Stomach (tissue), 9 donors: Measurements from ENCODE around the gene HK1. TPM values are rescaled to one million over a fixed set of nuclear protein-coding genes. Genes with fewer than 3 reads are reported as not detected.
"Not testable (repeated sequence)": the region's sequence is repeated elsewhere in the genome, so short reads cannot be mapped to it uniquely, and the experiment has no call there.

Experiments
- DNase-seq, 2 donors: peaks; one replicate each; pipeline versions ENCODE4 v3.0.0 to v3.0.0-alpha.2; 2013 to 2019
- H3K27ac ChIP-seq, 5 donors: fragments of 200-600 bp in 4 of 5; sonication (generic) in 4 of 5; one replicate each; pipeline ENCODE4 v1.5.1; 2013 to 2019; ENCODE audit warnings: mild to moderate bottlenecking in 1 of 5, moderate library complexity in 1 of 5
- H3K27me3 ChIP-seq, 3 donors: fragments of 200-600 bp; sonication (generic); one replicate each; pipeline ENCODE4 v1.5.1; 2017 to 2019; ENCODE audit warnings: mixed run types in 1 of 3
- H3K36me3 ChIP-seq, 4 donors: fragments of 200-600 bp; sonication (generic); 1 replicate in 3 of 4; 2 replicates in 1 of 4; pipeline ENCODE4 v1.5.1; 2016 to 2019
- H3K4me1 ChIP-seq, 4 donors: fragments of 200-600 bp; sonication (generic); one replicate each; pipeline ENCODE4 v1.5.1; 2016 to 2019
- H3K4me3 ChIP-seq, 4 donors: fragments of 200-600 bp; sonication (generic) in 3 of 4; one replicate each; pipeline ENCODE4 v1.5.1; 2016 to 2019; ENCODE audit warnings: mild to moderate bottlenecking in 1 of 4
- H3K9me3 ChIP-seq, 4 donors: fragments of 200-600 bp; sonication (generic); one replicate each; pipeline ENCODE4 v1.5.1; 2016 to 2019
- EP300 ChIP-seq: sonication (generic); formaldehyde crosslinking; IDR thresholded peaks from one replicate; pipeline ENCODE4 v1.6.1; 2017; ENCODE audit warnings: antibody characterized with exemption
- POLR2A ChIP-seq, 4 donors: fragments of 450-650 bp; IDR thresholded peaks; one replicate each; pipeline ENCODE4 v1.6.1; 2016; ENCODE audit warnings: antibody characterized with exemption in 4 of 4, control low read depth in 2 of 4, mild to moderate bottlenecking in 1 of 4, moderate library complexity in 1 of 4
- POLR2AphosphoS5 ChIP-seq, 3 donors: sonication (generic); formaldehyde crosslinking; IDR thresholded peaks; one replicate each; pipeline ENCODE4 v1.6.1; 2016; ENCODE audit warnings: antibody characterized with exemption in 3 of 3
- WGBS, 5 donors: extraction: QIAGEN DNeasy Blood & Tissue Kit in 3 of 5; methylation state at CpG; one replicate each; pipeline versions ENCODE4 v1.1.5 to v1.1.7; 2013 to 2018; 5-methylcytosine and 5-hydroxymethylcytosine counted together
- intact Hi-C: fragments of 100-400 bp; cut with DNase I; formaldehyde crosslinking; loops from one replicate; pipeline ENCODE4 v1.15.1; 2023; ENCODE audit warnings: low total_unique reads
- polyA plus RNA-seq, 3 donors: library from polyadenylated mRNA; stranded (reverse); fragments of 200-250 nt; gene quantifications; one replicate each; pipeline ENCODE4 v1.2.3, GENCODE V29; 2013
- total RNA-seq, 5 donors: library from RNA; depleted of rRNA; stranded (reverse); fragments of >200 nt; gene quantifications; one replicate each; pipeline versions ENCODE4 v1.1.0 to v1.2.3, GENCODE V29; 2014 to 2016
- TF ChIP-seq, protein P1 (sequence below), 7 experiments: fragments of 450-650 bp in 4 of 7; fragments of 200-600 bp in 3 of 7; sonication (generic) in 3 of 7; IDR thresholded peaks; one replicate each; pipeline ENCODE4 v1.5.1; 2016 to 2019; ENCODE audit warnings: antibody characterized with exemption in 7 of 7, control low read depth in 2 of 7, mild to moderate bottlenecking in 1 of 7
- donor health status: healthy with polysubstance abuse.
- donor health status: Bipolar disorder and iron deficiency.
- donor health status: healthy.

Gene HK1
- total and polyA plus RNA-seq, 8 donors, result 32.7 to 60.9 (median 50.8) TPM

DNA sequence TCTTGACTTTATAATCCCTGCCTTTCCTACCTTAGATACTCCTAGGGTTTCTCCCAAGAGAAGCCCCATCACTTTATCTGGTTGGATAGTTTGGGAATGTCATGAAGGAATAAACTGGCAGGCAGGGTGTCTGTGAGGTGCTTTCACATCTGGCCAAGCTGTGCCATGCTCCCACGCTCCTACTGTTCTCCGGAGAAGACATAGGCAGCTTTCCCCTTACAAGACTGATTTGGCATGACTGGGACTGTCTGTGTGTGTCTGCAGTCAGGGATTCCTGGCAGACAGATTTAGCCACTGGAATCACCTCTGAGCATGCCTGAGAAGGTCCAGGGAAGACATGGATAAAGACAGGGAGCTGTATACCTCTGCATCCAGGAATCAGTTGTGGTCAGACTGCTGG lies 45.3 kb downstream of the HK1 start:
- Histone ChIP-seq H3K27ac (no peak overlapping the region), H3K27me3 (no peaks in the 10 kb centered on the region), H3K4me3 (no peak overlapping the region), H3K36me3 (no peaks in the 10 kb centered on the region), H3K4me1 (peaks cover 41 to 86% (median 65%) of the 10 kb centered on the region in 4 donors), H3K9me3 (no peaks in the 10 kb centered on the region)
- intact Hi-C loops, result loop anchor here (10.0 kb wide), 1 partner anchor 61 kb away; no protein-coding TSS in a partner anchor
- TF ChIP-seq, protein P1, sequence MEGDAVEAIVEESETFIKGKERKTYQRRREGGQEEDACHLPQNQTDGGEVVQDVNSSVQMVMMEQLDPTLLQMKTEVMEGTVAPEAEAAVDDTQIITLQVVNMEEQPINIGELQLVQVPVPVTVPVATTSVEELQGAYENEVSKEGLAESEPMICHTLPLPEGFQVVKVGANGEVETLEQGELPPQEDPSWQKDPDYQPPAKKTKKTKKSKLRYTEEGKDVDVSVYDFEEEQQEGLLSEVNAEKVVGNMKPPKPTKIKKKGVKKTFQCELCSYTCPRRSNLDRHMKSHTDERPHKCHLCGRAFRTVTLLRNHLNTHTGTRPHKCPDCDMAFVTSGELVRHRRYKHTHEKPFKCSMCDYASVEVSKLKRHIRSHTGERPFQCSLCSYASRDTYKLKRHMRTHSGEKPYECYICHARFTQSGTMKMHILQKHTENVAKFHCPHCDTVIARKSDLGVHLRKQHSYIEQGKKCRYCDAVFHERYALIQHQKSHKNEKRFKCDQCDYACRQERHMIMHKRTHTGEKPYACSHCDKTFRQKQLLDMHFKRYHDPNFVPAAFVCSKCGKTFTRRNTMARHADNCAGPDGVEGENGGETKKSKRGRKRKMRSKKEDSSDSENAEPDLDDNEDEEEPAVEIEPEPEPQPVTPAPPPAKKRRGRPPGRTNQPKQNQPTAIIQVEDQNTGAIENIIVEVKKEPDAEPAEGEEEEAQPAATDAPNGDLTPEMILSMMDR (IDR thresholded peaks at IDR 0.05), result no peak
- TF ChIP-seq POLR2AphosphoS5 (IDR thresholded peaks at IDR 0.05) (no peak), POLR2A (IDR thresholded peaks at IDR 0.05) (no peak)
- no peak for DNase-seq
- 74 to 94% (median 88%) methylated on average over 2 of the region's 2 CpGs for WGBS, 5 donors

DNA sequence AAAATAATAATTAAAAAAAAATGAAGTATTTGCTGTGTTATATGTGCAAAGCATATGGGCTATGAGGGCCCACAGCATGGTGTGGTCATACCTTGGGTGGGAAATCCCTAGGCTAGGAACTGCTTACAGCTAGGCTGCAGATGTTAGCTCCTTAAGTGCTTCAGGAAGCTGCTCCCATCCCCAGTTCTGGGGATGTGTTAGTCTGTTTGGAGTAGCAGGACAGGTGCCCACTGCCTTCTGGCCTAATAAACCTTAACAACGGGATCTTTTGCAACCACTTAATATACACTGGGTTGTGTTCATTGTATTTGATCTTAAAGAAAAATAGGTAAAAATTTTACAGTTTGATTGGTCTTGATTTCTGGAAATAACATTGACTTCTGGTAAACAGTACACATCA lies 46.3 kb downstream of the HK1 start:
- intact Hi-C loops, result loop anchor here (10.0 kb wide), 1 partner anchor 60 kb away; no protein-coding TSS in a partner anchor
- H3K27me3 ChIP-seq, result no peaks in the 10 kb centered on the region
- H3K9me3 ChIP-seq, result no peaks in the 10 kb centered on the region
- H3K4me3 ChIP-seq, result no peak overlapping the region
- peaks cover 0 to 4% (median 0%) of the 10 kb centered on the region in 4 donors for H3K36me3 ChIP-seq
- WGBS, 5 donors, result 63 to 72% (median 69%) methylated on average over 1 of the region's 1 CpG
- TF ChIP-seq EP300, result no peak
- TF ChIP-seq, protein P1 (IDR thresholded peaks at IDR 0.05), result no peak
- H3K27ac ChIP-seq, result peak overlapping the region in 1 of 5 donors; percentile 9
- no peak for DNase-seq
- peaks cover 41 to 93% (median 72%) of the 10 kb centered on the region in 4 donors for H3K4me1 ChIP-seq

- H3K36me3 ChIP-seq, result peaks cover 0 to 14% (median 0%) of the 10 kb centered on the region in 4 donors
- not testable (repeated sequence) for H3K4me3 ChIP-seq, H3K9me3 ChIP-seq, H3K27me3 ChIP-seq
- DNase-seq, result peak in 1 of 2 donors; percentile 40
- 74 to 81% (median 78%) methylated on average over 24 of the region's 24 CpGs for WGBS, 5 donors
- intact Hi-C loops, result loop anchor here (10.0 kb wide), 1 partner anchor 59 kb away; no protein-coding TSS in a partner anchor
- peaks cover 28 to 93% (median 68%) of the 10 kb centered on the region in 4 donors for H3K4me1 ChIP-seq
- peak overlapping the region in 2 of 5 donors; percentile 6 to 54 for H3K27ac ChIP-seq
These were observed 47.6 kb downstream of the HK1 start for GRCh38 chr10:69325637-69326523.

DNA sequence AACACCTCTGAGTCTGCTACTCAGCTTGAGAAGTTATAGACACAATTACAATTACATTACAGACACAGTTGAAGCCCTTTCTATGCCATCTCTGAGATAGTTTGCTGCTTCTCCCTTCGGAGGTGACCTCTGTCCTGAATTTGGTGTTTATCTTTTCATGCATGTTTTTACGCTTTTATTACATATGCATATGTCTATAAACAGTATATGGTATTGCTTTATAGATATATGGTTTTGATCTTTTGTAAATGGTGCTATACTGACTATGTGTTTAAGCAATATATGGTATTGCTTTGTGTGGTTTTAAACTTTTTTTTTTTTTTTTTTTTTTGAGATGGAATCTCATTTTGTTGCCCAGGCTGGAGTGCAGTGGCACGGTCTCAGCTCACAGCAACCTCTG lies 48.4 kb downstream of the HK1 start:
- Histone ChIP-seq H3K27me3 (no peaks in the 10 kb centered on the region), H3K4me1 (peaks cover 26 to 93% (median 67%) of the 10 kb centered on the region in 4 donors), H3K4me3 (no peak overlapping the region), H3K36me3 (peaks cover 0 to 21% (median 0%) of the 10 kb centered on the region in 4 donors), H3K27ac (peak overlapping the region in 2 of 5 donors; percentile 6 to 54), H3K9me3 (no peaks in the 10 kb centered on the region)
- TF ChIP-seq POLR2A (IDR thresholded peaks at IDR 0.05) (no peak), EP300 (no peak)
- 85 to 95% (median 88%) methylated on average over 3 of the region's 3 CpGs for WGBS, 5 donors
- DNase-seq, result no peak
- intact Hi-C loops, result loop anchor here (10.0 kb wide), 1 partner anchor 58 kb away; no protein-coding TSS in a partner anchor

- peaks cover 0 to 21% (median 0%) of the 10 kb centered on the region in 4 donors for H3K36me3 ChIP-seq
- H3K4me1 ChIP-seq, result peaks cover 36 to 93% (median 69%) of the 10 kb centered on the region in 4 donors
- no peaks in the 10 kb centered on the region for H3K27me3 ChIP-seq
- intact Hi-C loops, result loop anchor here (10.0 kb wide), 1 partner anchor 57 kb away; no protein-coding TSS in a partner anchor
- H3K9me3 ChIP-seq, result no peaks in the 10 kb centered on the region
- DNase-seq, result peak; percentile 77 to 79
- WGBS, 5 donors, result 20 to 39% (median 32%) methylated on average over 22 to 23 of the region's 23 CpGs
- peak overlapping the region; percentile 10 to 29 (median 26) for H3K4me3 ChIP-seq
- no peak for TF ChIP-seq EP300
- TF ChIP-seq POLR2AphosphoS5 (IDR thresholded peaks at IDR 0.05), result peak; percentile 63 to 68 (median 66)
- H3K27ac ChIP-seq, result peak overlapping the region; percentile 77 to 86 (median 84)
These were observed 49.4 kb downstream of the HK1 start for GRCh38 chr10:69327463-69328379.
